Hepatocyte (in vitro differentiated cells): Measurements from ENCODE around the gene PSMC6. TPM values are rescaled to one million over a fixed set of nuclear protein-coding genes. Genes with fewer than 3 reads are reported as not detected.
A peak's percentile ranks its signal among the peaks of the same experiment; 100 is the strongest.

Experiments used
- DNase-seq: peaks from one replicate; pipeline ENCODE4 v3.0.0-alpha.2; 2016; ENCODE audit warnings: low spot score
- H2AFZ ChIP-seq: fragments of 200-600 bp; sonication (generic); 2 replicates; pipeline ENCODE4 v1.6.0; 2016; ENCODE audit warnings: antibody characterized with exemption, mild to moderate bottlenecking
- H3K27ac ChIP-seq: fragments of 200-600 bp; sonication (generic); 2 replicates; pipeline ENCODE4 v1.5.1; 2016; ENCODE audit warnings: mild to moderate bottlenecking
- H3K27me3 ChIP-seq: fragments of 200-600 bp; sonication (generic); 2 replicates; pipeline ENCODE4 v1.6.1; 2016
- H3K36me3 ChIP-seq: fragments of 200-600 bp; sonication (generic); replicated peaks from 2 replicates; pipeline ENCODE4 v1.5.1; 2016; ENCODE audit warnings: low read depth; ENCODE audit not compliant: insufficient read depth
- H3K4me1 ChIP-seq: fragments of 200-600 bp; sonication (generic); 2 replicates; pipeline ENCODE4 v1.5.1; 2016; ENCODE audit warnings: mild to moderate bottlenecking, moderate library complexity; ENCODE audit not compliant: insufficient read depth
- H3K4me2 ChIP-seq: fragments of 200-600 bp; sonication (generic); 2 replicates; pipeline ENCODE4 v1.6.0; 2016
- H3K4me3 ChIP-seq: fragments of 200-600 bp; sonication (generic); 2 replicates; pipeline ENCODE4 v1.5.1; 2016; ENCODE audit warnings: mild to moderate bottlenecking
- H3K79me2 ChIP-seq: fragments of 200-600 bp; sonication (generic); 2 replicates; pipeline ENCODE4 v1.6.0; 2017; ENCODE audit warnings: mild to moderate bottlenecking
- H3K9me2 ChIP-seq: fragments of 200-600 bp; sonication (generic); replicated peaks from 2 replicates; pipeline ENCODE4 v1.6.0; 2017; ENCODE audit warnings: mild to moderate bottlenecking; ENCODE audit not compliant: insufficient read depth
- H3K9me3 ChIP-seq: fragments of 200-600 bp; sonication (generic); 2 replicates; pipeline ENCODE4 v1.5.1; 2016; ENCODE audit warnings: low read depth, mild to moderate bottlenecking
- H4K20me1 ChIP-seq: fragments of 200-600 bp; sonication (generic); 2 replicates; pipeline ENCODE4 v1.6.0; 2016; ENCODE audit warnings: mild to moderate bottlenecking; ENCODE audit not compliant: insufficient read depth, poor library complexity, severe bottlenecking
- EZH2 ChIP-seq: fragments of 200-600 bp; sonication (generic); IDR thresholded peaks from 2 replicates; pipeline ENCODE4 v1.6.1; 2016; ENCODE audit warnings: antibody characterized with exemption, mild to moderate bottlenecking, borderline replicate concordance
- EZH2phosphoT487 ChIP-seq: fragments of 200-600 bp; sonication (generic); IDR thresholded peaks from one replicate; pipeline ENCODE4 v1.6.1; 2018; ENCODE audit warnings: antibody characterized with exemption, mild to moderate bottlenecking, low read depth, moderate library complexity; ENCODE audit not compliant: unreplicated experiment, severe bottlenecking
- WGBS: methylation state at CpG from one replicate; pipeline ENCODE4 v1.1.6; 2016; ENCODE audit warnings: low lambda C conversion rate; ENCODE audit errors: missing lambda C conversion rate; 5-methylcytosine and 5-hydroxymethylcytosine counted together
- polyA plus RNA-seq: library from polyadenylated mRNA; unstranded; fragments of >200 nt; fragmentation: Nextera tagmentation; extraction: Ambion mirVana; gene quantifications from 2 replicates; pipeline ENCODE4 v1.2.1, GENCODE V29; 2016
- total RNA-seq: library from RNA; depleted of rRNA; stranded (reverse); fragments of >200 nt; gene quantifications from 2 replicates; pipeline ENCODE4 v1.2.3, GENCODE V29; 2014
- TF ChIP-seq, protein P1 (sequence below): fragments of 200-600 bp; sonication (generic); IDR thresholded peaks from 2 replicates; pipeline ENCODE4 v1.5.1; 2016; ENCODE audit warnings: antibody characterized with exemption, mild to moderate bottlenecking; ENCODE audit not compliant: poor library complexity

Gene PSMC6
- total and polyA plus RNA-seq, 2 experiments from 2014 or later = 89.8 to 141 TPM

DNA sequence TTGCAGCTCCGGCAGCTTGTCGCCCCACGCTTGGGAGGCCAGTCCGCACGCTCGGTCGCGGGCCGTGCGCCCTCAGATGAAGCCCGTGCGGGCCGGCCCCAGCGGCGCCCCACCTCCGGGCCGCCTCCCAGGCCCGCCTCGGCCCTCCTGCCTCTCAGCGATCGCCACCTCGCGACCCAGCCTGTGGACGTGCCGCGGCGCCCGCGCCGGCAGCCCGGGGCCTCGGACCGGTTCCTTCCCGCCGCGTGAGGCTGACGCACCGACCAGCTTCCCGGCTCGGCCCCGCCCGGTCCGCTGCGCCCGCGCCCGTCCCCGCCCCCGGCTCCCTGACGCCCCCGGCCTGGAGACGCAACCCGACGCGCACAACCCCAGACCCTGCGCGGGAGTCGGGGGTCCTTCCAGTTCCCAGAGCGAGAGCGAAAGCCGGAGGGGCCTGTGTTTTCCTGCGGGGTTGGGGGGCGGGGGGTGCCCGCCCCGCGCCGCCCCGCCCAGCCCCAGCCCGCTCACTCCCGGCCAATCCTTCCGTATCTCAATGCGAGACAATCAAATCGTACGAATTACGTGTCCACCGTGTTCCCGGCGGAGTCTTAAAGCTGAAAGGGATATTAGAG lies 11.4 kb upstream of the PSMC6 start, which contains the start of gene ERO1A:
TSS of gene ERO1A (minus strand) at position 78 of the 611 bp plus-strand sequence. CDS start at position 1, 77 bp downstream.
- Histone ChIP-seq H3K4me2 (peak within 1 kb of the TSS; percentile 77), H3K27ac (peak within 1 kb of the TSS; percentile 98), H4K20me1 (peaks cover 24% of the 10 kb centered on the region), H3K36me3 (no peaks in the 10 kb centered on the region), H3K27me3 (no peaks in the 10 kb centered on the region), H3K4me1 (peaks cover 21% of the 10 kb centered on the region), H3K79me2 (peaks cover 40% of the 10 kb centered on the region), H3K9me3 (no peaks in the 10 kb centered on the region), H3K4me3 (peak within 1 kb of the TSS; percentile 82), H3K9me2 (no peaks in the 10 kb centered on the region), H2AFZ (peak within 1 kb of the TSS; percentile 16)
- DNase-seq = peak; percentile 93
- TF ChIP-seq, protein P1, sequence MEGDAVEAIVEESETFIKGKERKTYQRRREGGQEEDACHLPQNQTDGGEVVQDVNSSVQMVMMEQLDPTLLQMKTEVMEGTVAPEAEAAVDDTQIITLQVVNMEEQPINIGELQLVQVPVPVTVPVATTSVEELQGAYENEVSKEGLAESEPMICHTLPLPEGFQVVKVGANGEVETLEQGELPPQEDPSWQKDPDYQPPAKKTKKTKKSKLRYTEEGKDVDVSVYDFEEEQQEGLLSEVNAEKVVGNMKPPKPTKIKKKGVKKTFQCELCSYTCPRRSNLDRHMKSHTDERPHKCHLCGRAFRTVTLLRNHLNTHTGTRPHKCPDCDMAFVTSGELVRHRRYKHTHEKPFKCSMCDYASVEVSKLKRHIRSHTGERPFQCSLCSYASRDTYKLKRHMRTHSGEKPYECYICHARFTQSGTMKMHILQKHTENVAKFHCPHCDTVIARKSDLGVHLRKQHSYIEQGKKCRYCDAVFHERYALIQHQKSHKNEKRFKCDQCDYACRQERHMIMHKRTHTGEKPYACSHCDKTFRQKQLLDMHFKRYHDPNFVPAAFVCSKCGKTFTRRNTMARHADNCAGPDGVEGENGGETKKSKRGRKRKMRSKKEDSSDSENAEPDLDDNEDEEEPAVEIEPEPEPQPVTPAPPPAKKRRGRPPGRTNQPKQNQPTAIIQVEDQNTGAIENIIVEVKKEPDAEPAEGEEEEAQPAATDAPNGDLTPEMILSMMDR = no peak
- no peak for TF ChIP-seq EZH2phosphoT487
- no peak for TF ChIP-seq EZH2
- WGBS = under 1% methylated on average over 26 of the region's 78 CpGs

GRCh38 chr14:52700701-52701172 lies 6.3 kb upstream of the PSMC6 start:
- 24% methylated on average over 2 of the region's 2 CpGs for WGBS
- TF ChIP-seq, protein P1 = no peak
- no peak for TF ChIP-seq EZH2phosphoT487
- no peak for TF ChIP-seq EZH2
- H3K27me3 ChIP-seq = no peaks in the 10 kb centered on the region
- H3K9me3 ChIP-seq = no peaks in the 10 kb centered on the region
- H3K4me2 ChIP-seq = peak overlapping the region; percentile 9
- H3K9me2 ChIP-seq = no peaks in the 10 kb centered on the region
- peak overlapping the region; percentile 96 for H3K27ac ChIP-seq
- no peak overlapping the region for H3K4me3 ChIP-seq
- peak; percentile 46 for DNase-seq
- peak overlapping the region; percentile 48 for H2AFZ ChIP-seq
- no peaks in the 10 kb centered on the region for H3K79me2 ChIP-seq
- H3K36me3 ChIP-seq = no peaks in the 10 kb centered on the region
- no peaks in the 10 kb centered on the region for H4K20me1 ChIP-seq
- peaks cover 5% of the 10 kb centered on the region for H3K4me1 ChIP-seq

- TF ChIP-seq, protein P1 = no peak
- TF ChIP-seq EZH2phosphoT487 (no peak), EZH2 (no peak)
- Histone ChIP-seq H3K27me3 (no peaks in the 10 kb centered on the region), H3K4me2 (peak overlapping the region; percentile 9), H4K20me1 (no peaks in the 10 kb centered on the region), H3K27ac (peak overlapping the region; percentile 96), H3K4me1 (peaks cover 7% of the 10 kb centered on the region), H3K4me3 (no peak overlapping the region), H3K79me2 (no peaks in the 10 kb centered on the region), H2AFZ (peak overlapping the region; percentile 48), H3K36me3 (no peaks in the 10 kb centered on the region), H3K9me2 (no peaks in the 10 kb centered on the region), H3K9me3 (no peaks in the 10 kb centered on the region)
- WGBS = 78% methylated on average over 3 of the region's 3 CpGs
- DNase-seq = no peak
Measured at GRCh38 chr14:52701223-52701622, 5.8 kb upstream of the PSMC6 start.
